Measurements from ENCODE around the gene ARHGAP26. TPM values are rescaled to one million over a fixed set of nuclear protein-coding genes. Genes with fewer than 3 reads are reported as not detected.

ARHGAP26 gene
- total RNA-seq, 1 experiment from 2014 or later = 54.3 TPM

- Mint-ChIP-seq H3K9me3 (ENCODE audit: unreplicated experiment) (no peaks in the 10 kb centered on the region), H3K27me3 (ENCODE audit: insufficient read depth, unreplicated experiment) (no peaks in the 10 kb centered on the region), H3K27ac (ENCODE audit: low read depth, unreplicated experiment) (no peak overlapping the region), H3K4me3 (ENCODE audit: unreplicated experiment) (no peak overlapping the region), H3K36me3 (ENCODE audit: insufficient read depth, unreplicated experiment) (no peaks in the 10 kb centered on the region), H3K4me1 (ENCODE audit: insufficient read depth, unreplicated experiment) (peaks cover 10% of the 10 kb centered on the region)
- no TSS peak for BruUV-seq (replicated peaks)
- no peak for DNase-seq (ENCODE audit: unreplicated experiment)
- ChIA-PET CTCF (no interaction called here), POLR2A (no interaction called here)
- no peak for TF ChIP-seq CTCF (IDR thresholded peaks at IDR 0.05; ENCODE audit: unreplicated experiment)
- intact Hi-C loops (cut with micrococcal nuclease) = no loop called here
Observed at GRCh38 chr5:142841511-142842265, 71.5 kb downstream of the ARHGAP26 start.

GRCh38 chr5:142842994-142843905, 73.1 kb downstream of the ARHGAP26 start:
- H3K27ac Mint-ChIP-seq (ENCODE audit: low read depth, unreplicated experiment) = no peak overlapping the region
- ChIA-PET CTCF (interaction anchor here (0.6 to 1.2 kb wide), 5 partner anchors 10 to 215 kb away, joined by 3 read pairs; no protein-coding TSS in a partner anchor), POLR2A (interaction anchor here (1.4 kb wide), 1 partner anchor 13 kb away, joined by 5 read pairs; no protein-coding TSS in a partner anchor)

GRCh38 chr5:142844866-142845265, 74.7 kb downstream of the ARHGAP26 start:
- no peak for TF ChIP-seq CTCF (IDR thresholded peaks at IDR 0.05; ENCODE audit: unreplicated experiment)
- no peak overlapping the region for H3K27ac Mint-ChIP-seq (ENCODE audit: low read depth, unreplicated experiment)
- no peaks in the 10 kb centered on the region for H3K9me3 Mint-ChIP-seq (ENCODE audit: unreplicated experiment)
- no TSS peak for BruUV-seq (replicated peaks)
- no peak overlapping the region for H3K4me3 Mint-ChIP-seq (ENCODE audit: unreplicated experiment)
- ChIA-PET POLR2A (interaction anchor here (0.6 to 1.4 kb wide), 2 partner anchors 14 to 21 kb away, joined by 3 to 5 read pairs; no protein-coding TSS in a partner anchor), CTCF (interaction anchor here (0.9 to 1.6 kb wide), 5 partner anchors 8 to 131 kb away, joined by 3 to 7 read pairs (median 3); no protein-coding TSS in a partner anchor)
- intact Hi-C loops (cut with micrococcal nuclease) = no loop called here
- peaks cover 8% of the 10 kb centered on the region for H3K4me1 Mint-ChIP-seq (ENCODE audit: insufficient read depth, unreplicated experiment)
- DNase-seq (ENCODE audit: unreplicated experiment) = no peak
- H3K27me3 Mint-ChIP-seq (ENCODE audit: insufficient read depth, unreplicated experiment) = no peaks in the 10 kb centered on the region
- peaks cover 6% of the 10 kb centered on the region for H3K36me3 Mint-ChIP-seq (ENCODE audit: insufficient read depth, unreplicated experiment)

More at GRCh38 chr5:142842994-142843905, 73.1 kb downstream of the ARHGAP26 start:
- no peak overlapping the region for H3K4me3 Mint-ChIP-seq (ENCODE audit: unreplicated experiment)
- H3K4me1 Mint-ChIP-seq (ENCODE audit: insufficient read depth, unreplicated experiment) = peaks cover 10% of the 10 kb centered on the region
- intact Hi-C loops (cut with micrococcal nuclease) = no loop called here
- no peaks in the 10 kb centered on the region for H3K27me3 Mint-ChIP-seq (ENCODE audit: insufficient read depth, unreplicated experiment)
- TF ChIP-seq CTCF (IDR thresholded peaks at IDR 0.05; ENCODE audit: unreplicated experiment) = no peak
- no peak for DNase-seq (ENCODE audit: unreplicated experiment)
- BruUV-seq (replicated peaks) = no TSS peak
- peaks cover 6% of the 10 kb centered on the region for H3K36me3 Mint-ChIP-seq (ENCODE audit: insufficient read depth, unreplicated experiment)
- H3K9me3 Mint-ChIP-seq (ENCODE audit: unreplicated experiment) = no peaks in the 10 kb centered on the region

Measured in MCF 10A (cell line).